WTC11 (cell line): ENCODE data around the gene NPPA. TPM values are rescaled to one million over a fixed set of nuclear protein-coding genes. Genes with fewer than 3 reads are reported as not detected.

Experiments
- ARID4B ChIP-seq: sonication (generic); formaldehyde crosslinking; IDR thresholded peaks from 2 replicates; pipeline ENCODE4 v1.8.0; 2023; ENCODE audit warnings: missing genetic modification reagents, mild to moderate bottlenecking, borderline replicate concordance
- CREB1 ChIP-seq: sonication (generic); formaldehyde crosslinking; IDR thresholded peaks from 2 replicates; pipeline ENCODE4 v1.8.0; 2023; ENCODE audit warnings: mild to moderate bottlenecking, missing genetic modification reagents
- EMX1 ChIP-seq: fragments of 250-450 bp; sonication (Bioruptor Pico); IDR thresholded peaks from 2 replicates; pipeline ENCODE4 v1.8.0; 2021; ENCODE audit warnings: mild to moderate bottlenecking
- GTF2I ChIP-seq: fragments of 250-450 bp; sonication (Bioruptor Pico); conservative IDR thresholded peaks from 2 replicates; pipeline ENCODE4 v1.4.0; 2021; ENCODE audit warnings: mild to moderate bottlenecking
- MYBL2 ChIP-seq: sonication (generic); formaldehyde crosslinking; IDR thresholded peaks from 2 replicates; pipeline ENCODE4 v1.8.1; 2023; ENCODE audit warnings: mild to moderate bottlenecking, moderate library complexity, missing genetic modification reagents
- NR2C2 ChIP-seq: sonication (generic); formaldehyde crosslinking; IDR thresholded peaks from 2 replicates; pipeline ENCODE4 v1.8.0; 2022; ENCODE audit warnings: mild to moderate bottlenecking, missing genetic modification reagents
- OVOL2 ChIP-seq: fragments of 250-450 bp; sonication (Bioruptor Pico); IDR thresholded peaks from 2 replicates; pipeline ENCODE4 v1.9.0; 2021; ENCODE audit warnings: mild to moderate bottlenecking, borderline replicate concordance
- TCF7 ChIP-seq: sonication (generic); formaldehyde crosslinking; IDR thresholded peaks from 2 replicates; pipeline ENCODE4 v1.8.0; 2022; ENCODE audit warnings: mild to moderate bottlenecking, low read depth, missing genetic modification reagents, moderate library complexity
- ZNF219 ChIP-seq: sonication (generic); formaldehyde crosslinking; IDR thresholded peaks from 2 replicates; pipeline ENCODE4 v1.8.0; 2023; ENCODE audit warnings: missing genetic modification reagents, mild to moderate bottlenecking, borderline replicate concordance
- ZNF263 ChIP-seq: sonication (generic); formaldehyde crosslinking; IDR thresholded peaks from 2 replicates; pipeline ENCODE4 v1.8.1; 2022; ENCODE audit warnings: low read depth, mild to moderate bottlenecking, moderate library complexity, missing genetic modification reagents
- total RNA-seq: library from RNA; stranded (reverse); gene quantifications from 3 replicates; pipeline ENCODE4 v1.2.3, GENCODE V29; 2021
- TF ChIP-seq, protein P1 (sequence below): sonication (generic); formaldehyde crosslinking; IDR thresholded peaks from 2 replicates; pipeline ENCODE4 v1.8.1; 2022; ENCODE audit warnings: mild to moderate bottlenecking, moderate library complexity, missing genetic modification reagents
- TF ChIP-seq, protein P2 (sequence below): fragments of 250-450 bp; sonication (Bioruptor Pico); IDR thresholded peaks from 2 replicates; pipeline ENCODE4 v1.9.0; 2021; ENCODE audit warnings: mild to moderate bottlenecking, borderline replicate concordance
- TF ChIP-seq, protein P3 (sequence below): sonication (generic); formaldehyde crosslinking; IDR thresholded peaks from 2 replicates; pipeline ENCODE4 v1.8.1; 2023; ENCODE audit warnings: mild to moderate bottlenecking, moderate library complexity, missing genetic modification reagents
- TF ChIP-seq, protein P4 (sequence below): fragments of 250-450 bp; sonication (Bioruptor Pico); IDR thresholded peaks from 2 replicates; pipeline ENCODE4 v1.9.0; 2021; ENCODE audit warnings: moderate library complexity, mild to moderate bottlenecking, inconsistent platforms, borderline replicate concordance

The NPPA gene
- total RNA-seq, 1 experiment from 2014 or later: not detected

DNA sequence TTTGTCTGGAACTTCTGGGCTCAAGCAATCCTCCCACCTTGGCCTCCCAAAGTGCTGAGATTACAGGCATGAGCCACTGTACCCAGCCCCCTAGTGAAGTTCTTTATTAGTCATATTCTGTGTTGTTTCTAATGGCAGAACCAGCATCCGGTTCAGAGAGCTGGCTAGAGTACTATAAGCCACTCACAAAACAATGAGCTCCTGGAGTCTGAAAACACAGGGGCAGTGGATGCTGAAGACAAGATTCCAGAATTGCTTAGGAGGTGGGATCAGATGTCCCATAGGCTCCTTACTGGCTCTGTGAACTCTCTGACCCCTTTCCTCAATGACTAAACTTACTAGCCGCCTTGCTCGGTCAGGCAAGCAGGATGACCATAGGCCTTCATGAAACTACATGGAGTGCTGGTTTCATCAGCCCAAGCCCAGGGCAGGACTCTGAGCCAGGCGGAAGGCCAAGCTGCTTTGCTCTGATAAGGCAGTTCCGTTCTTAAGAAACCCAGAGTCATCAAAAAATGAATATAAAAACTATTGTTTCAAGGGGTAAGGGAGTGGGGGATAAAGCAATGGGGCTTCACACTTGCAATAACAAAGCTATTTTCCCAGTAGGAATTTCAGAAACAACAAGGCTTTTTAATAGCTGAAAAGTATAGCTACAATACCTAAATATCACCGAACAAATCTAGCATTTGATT, 49.9 kb downstream of the NPPA start (continued):
- TF ChIP-seq ARID4B (CRISPR knock-in tag) (no peak), ZNF219 (CRISPR knock-in tag) (no peak), MYBL2 (no peak), TCF7 (CRISPR knock-in tag) (no peak), CREB1 (CRISPR knock-in tag) (no peak), NR2C2 (CRISPR knock-in tag) (no peak), GTF2I (CRISPR knock-in tag) (no peak), EMX1 (CRISPR knock-in tag) (no peak), ZNF263 (CRISPR knock-in tag) (no peak), OVOL2 (no peak)
- TF ChIP-seq, protein P1, sequence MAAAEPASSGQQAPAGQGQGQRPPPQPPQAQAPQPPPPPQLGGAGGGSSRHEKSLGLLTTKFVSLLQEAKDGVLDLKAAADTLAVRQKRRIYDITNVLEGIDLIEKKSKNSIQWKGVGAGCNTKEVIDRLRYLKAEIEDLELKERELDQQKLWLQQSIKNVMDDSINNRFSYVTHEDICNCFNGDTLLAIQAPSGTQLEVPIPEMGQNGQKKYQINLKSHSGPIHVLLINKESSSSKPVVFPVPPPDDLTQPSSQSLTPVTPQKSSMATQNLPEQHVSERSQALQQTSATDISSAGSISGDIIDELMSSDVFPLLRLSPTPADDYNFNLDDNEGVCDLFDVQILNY (CRISPR knock-in tag): no peak
- TF ChIP-seq, protein P2, sequence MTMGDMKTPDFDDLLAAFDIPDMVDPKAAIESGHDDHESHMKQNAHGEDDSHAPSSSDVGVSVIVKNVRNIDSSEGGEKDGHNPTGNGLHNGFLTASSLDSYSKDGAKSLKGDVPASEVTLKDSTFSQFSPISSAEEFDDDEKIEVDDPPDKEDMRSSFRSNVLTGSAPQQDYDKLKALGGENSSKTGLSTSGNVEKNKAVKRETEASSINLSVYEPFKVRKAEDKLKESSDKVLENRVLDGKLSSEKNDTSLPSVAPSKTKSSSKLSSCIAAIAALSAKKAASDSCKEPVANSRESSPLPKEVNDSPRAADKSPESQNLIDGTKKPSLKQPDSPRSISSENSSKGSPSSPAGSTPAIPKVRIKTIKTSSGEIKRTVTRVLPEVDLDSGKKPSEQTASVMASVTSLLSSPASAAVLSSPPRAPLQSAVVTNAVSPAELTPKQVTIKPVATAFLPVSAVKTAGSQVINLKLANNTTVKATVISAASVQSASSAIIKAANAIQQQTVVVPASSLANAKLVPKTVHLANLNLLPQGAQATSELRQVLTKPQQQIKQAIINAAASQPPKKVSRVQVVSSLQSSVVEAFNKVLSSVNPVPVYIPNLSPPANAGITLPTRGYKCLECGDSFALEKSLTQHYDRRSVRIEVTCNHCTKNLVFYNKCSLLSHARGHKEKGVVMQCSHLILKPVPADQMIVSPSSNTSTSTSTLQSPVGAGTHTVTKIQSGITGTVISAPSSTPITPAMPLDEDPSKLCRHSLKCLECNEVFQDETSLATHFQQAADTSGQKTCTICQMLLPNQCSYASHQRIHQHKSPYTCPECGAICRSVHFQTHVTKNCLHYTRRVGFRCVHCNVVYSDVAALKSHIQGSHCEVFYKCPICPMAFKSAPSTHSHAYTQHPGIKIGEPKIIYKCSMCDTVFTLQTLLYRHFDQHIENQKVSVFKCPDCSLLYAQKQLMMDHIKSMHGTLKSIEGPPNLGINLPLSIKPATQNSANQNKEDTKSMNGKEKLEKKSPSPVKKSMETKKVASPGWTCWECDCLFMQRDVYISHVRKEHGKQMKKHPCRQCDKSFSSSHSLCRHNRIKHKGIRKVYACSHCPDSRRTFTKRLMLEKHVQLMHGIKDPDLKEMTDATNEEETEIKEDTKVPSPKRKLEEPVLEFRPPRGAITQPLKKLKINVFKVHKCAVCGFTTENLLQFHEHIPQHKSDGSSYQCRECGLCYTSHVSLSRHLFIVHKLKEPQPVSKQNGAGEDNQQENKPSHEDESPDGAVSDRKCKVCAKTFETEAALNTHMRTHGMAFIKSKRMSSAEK (CRISPR knock-in tag): no peak
- TF ChIP-seq, protein P3, sequence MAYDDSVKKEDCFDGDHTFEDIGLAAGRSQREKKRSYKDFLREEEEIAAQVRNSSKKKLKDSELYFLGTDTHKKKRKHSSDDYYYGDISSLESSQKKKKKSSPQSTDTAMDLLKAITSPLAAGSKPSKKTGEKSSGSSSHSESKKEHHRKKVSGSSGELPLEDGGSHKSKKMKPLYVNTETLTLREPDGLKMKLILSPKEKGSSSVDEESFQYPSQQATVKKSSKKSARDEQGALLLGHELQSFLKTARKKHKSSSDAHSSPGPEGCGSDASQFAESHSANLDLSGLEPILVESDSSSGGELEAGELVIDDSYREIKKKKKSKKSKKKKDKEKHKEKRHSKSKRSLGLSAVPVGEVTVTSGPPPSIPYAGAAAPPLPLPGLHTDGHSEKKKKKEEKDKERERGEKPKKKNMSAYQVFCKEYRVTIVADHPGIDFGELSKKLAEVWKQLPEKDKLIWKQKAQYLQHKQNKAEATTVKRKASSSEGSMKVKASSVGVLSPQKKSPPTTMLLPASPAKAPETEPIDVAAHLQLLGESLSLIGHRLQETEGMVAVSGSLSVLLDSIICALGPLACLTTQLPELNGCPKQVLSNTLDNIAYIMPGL (CRISPR knock-in tag): no peak
- TF ChIP-seq, protein P4, sequence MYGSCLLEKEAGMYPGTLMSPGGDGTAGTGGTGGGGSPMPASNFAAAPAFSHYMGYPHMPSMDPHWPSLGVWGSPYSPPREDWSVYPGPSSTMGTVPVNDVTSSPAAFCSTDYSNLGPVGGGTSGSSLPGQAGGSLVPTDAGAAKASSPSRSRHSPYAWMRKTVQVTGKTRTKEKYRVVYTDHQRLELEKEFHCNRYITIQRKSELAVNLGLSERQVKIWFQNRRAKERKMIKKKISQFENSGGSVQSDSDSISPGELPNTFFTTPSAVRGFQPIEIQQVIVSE: no peak
- TF ChIP-seq, all 79 proteins: peak for 0
